Activated CD4-positive, alpha-beta T cell treated with anti-CD3 and anti-CD28 coated beads, Interleukin-2, amount 50 U/mL, for 48 hours (primary cell): ENCODE measurements around the gene DRG1.
"Not testable (repeated sequence)": the region's sequence is repeated elsewhere in the genome, so short reads cannot be mapped to it uniquely, and the experiment has no call there.

ENCODE experiments used
- DNase-seq, 2 experiments: peaks; one replicate each; pipeline ENCODE4 v3.0.0-alpha.2; 2020

The DRG1 gene, protein sequence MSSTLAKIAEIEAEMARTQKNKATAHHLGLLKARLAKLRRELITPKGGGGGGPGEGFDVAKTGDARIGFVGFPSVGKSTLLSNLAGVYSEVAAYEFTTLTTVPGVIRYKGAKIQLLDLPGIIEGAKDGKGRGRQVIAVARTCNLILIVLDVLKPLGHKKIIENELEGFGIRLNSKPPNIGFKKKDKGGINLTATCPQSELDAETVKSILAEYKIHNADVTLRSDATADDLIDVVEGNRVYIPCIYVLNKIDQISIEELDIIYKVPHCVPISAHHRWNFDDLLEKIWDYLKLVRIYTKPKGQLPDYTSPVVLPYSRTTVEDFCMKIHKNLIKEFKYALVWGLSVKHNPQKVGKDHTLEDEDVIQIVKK

DNA sequence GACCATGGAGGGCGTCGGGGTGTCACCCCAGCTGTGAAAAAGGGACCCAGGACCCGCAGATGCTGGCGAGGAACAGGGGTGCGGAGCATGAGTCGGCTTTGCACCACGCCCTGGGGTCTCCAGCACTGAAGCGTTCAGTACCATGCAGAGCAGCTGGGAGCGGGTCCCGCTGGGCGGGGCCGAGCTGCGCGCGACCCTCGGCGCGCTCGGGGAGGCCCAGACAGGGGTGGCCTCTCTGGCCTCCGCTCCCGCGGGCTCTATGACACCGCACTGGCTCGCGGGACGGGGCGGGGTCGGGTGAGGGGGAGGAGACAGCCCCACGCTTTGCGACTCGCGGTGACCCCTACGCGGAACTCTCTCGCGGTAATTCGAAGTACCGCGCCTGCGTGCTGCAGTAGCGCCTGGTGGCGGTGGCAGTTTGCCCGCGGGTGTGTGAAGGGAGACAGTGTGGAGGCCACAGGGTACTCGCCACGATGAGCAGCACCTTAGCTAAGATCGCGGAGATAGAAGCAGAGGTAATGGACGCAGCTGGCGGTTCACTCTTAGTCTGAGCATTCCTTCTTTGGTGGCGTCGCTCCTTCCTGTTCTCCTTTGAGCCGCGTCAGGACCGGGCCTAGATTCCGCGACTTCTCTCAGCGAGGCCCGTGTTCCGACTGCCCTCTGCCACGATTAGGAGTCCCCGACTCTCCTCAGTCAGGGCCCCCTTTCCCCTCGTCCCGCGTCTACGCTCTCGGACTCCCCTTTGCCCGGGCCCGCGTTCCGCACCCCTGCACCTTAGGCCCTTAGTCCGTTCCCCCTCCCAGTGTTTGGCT, at the start of gene DRG1:
Gene DRG1 (plus strand): TSS at position 394 of the 812 bp plus-strand sequence. CDS start 80 bp downstream, at position 474.
- DNase-seq, result peak; percentile 98

DNA sequence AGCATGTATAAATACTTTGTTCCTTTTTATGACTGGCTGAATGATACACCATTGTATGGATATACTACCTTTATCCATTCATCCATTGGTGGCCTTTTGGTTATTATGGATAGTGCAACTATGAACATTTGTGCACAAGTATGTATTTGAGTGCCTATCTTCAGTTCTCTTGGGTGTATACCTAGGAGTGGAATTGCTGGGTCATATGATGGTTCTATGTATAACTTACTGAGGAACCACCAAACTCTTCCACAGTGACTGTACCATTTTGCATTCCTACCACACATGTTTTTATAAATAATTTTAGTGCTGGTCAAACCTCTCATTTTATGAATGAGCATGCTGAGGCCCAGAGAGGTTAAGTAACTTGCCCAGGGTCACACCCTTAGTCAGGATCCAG, 49.4 kb upstream of the DRG1 start:
- DNase-seq, result no peak

DNA sequence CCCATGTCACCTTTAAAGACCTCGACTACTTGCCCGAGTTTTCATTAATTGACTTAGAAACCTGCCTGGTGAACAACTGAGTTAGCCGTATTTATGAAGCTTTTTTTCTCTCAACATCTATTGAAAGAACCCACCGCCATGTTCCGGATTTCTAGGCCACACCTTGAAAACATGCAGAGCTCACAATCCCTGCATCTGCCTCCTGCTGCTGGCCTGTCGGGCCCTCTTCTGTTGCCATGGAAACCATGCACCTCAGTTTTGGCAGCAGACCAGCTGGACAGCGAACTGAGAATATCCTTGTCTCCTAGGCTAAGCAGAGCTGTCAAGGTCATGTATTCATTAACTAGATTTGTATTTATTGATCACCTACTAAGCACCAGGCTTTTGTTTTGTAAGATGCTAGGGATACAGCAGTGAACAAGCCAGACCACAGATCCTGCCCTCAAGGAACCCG, 49.0 kb upstream of the DRG1 start:
- DNase-seq, result no peak

DNA sequence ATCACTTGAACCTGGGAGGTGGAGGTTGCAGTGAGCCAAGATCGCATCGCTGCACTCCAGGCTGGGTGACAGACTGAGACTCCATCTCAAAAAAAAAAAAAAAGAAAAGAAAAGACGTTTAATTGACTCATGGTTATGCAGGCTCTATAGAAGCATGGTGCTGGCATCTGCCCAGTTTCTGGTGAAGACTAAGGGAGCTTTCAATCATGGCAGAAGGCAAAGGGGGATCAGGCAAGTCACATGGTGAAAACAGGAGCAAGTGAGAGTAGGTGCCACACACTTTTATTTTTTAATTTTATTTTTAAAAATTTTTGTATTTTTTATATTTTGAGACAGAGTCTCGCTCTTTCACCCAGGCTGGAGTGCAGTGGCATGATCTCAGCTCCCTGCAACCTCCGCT, 44.9 kb upstream of the DRG1 start:
- DNase-seq, result no peak

DNA sequence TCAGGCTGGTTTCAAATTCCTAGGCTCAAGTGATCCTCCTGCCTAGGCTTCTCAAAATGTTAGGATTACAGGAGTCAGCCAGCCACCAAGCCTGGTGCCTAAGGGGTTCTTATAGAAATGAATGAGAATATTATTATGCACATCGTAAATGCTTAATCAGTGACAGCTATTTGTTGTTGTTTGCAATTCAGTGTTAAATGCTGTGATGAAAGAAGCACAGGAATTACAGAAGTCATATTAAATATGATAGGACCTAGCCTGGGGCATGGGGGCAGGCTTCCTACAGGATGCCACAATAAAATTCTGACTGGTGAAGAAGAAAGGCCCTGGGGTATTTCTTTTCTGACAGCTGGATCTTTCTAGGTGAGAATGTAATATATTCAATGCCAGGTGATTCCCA, 39.4 kb upstream of the DRG1 start:
- no peak for DNase-seq

DNA sequence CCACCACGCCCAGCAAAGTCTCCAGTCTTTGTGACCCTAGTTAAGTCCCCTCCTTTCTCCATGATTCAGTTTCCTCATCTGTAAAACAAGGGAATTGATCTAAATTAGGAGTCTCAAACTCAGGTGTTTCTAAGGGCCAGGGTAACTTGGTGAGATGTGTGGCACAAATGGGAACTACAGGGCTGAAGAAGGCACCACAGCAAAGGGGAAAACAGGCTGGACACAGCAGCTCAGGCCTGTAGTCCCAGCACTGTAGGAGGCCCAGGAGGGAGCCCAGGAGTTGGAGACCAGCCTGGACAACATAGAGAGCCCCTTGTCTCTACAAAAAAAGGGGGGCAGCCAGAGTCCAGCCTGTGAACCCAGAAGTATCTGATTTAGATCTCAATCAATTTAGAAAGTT, 37.7 kb upstream of the DRG1 start:
- no peak for DNase-seq

DNA sequence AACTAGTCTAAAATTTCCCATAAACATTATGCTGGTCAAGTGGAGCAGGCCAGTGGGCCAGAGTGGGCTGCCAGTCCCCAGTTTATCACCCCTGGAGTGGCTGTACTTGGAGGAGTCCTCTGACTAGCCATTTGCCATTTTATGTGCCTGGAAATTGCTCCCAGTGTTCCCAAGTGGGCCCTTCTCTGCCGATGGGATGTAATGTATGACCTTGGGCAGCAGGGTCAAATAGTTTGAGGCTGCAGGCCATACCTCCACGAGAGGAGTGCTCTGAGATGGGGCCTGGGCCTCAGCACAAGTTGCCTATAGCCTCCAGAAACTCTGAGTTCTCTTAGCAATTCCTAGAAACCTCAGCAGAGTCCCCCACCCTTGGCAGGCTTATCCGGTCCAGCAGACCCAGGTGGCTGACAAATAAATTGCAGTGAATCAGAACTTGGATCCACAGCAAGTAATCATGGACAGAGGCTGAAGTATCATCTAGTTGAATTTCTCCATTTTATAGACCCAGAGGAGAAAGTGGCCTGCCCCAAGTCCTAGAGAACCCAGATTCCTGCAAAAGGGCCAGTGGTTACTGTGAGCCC, 35.4 kb upstream of the DRG1 start:
- no peak for DNase-seq

DNA sequence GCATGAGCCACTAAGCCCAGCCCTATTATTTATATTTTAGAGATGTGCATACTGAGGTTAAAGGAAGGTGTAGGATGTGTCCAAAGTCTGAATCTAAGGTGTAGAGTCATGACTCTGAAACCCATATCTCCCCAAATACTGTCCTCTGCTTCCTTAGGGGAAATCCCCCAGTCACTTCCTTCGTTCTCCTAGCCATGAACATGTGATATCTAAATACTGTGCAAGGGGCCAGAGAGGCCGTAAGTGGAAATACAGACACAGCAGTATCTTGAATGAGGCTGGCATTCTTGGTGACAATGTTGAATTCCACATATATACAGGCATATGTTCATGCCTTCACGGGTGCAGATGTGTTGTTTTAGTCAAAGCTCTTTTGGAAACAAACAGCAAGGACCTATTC, 32.0 kb upstream of the DRG1 start:
- no peak for DNase-seq

DNA sequence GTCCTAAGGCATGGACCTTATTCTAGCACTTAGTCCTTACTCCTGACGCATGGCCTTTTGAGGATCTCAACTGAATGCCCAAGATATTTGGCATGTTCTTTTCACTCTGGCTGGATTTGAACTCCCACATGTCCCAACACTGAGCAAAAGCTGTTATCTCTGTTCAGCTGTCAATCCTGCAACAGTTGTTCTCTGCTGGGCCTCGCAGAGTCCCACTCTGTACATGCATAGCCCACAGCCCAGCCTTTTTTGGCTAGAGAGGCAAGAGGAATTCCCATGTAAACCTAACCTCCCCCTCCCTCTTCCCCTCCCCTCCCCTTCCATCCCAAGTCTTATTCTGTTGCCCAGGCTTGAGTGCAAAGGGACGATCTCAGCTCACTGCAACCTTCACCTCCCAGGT, 21.8 kb upstream of the DRG1 start:
- no peak for DNase-seq

DNA sequence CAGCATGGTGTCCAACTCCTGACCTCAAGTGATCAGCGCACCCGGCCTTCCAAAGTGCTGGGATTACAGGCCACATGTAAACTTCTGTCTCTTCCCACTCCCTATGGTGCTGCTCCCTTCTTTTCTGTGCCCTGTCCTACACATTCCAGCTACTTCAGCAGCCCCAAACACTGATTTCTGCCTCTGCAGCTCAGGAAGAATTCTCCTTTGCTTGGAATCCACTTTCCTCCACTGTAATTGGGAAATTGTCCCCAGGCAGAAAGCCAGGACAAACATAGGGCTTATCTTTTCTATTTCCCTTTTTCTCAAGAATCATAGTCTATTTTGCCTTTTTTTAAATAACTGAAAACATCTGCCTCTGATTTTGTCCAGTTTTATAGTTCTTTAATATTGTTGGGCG, 21.3 kb upstream of the DRG1 start:
- DNase-seq, result no peak

DNA sequence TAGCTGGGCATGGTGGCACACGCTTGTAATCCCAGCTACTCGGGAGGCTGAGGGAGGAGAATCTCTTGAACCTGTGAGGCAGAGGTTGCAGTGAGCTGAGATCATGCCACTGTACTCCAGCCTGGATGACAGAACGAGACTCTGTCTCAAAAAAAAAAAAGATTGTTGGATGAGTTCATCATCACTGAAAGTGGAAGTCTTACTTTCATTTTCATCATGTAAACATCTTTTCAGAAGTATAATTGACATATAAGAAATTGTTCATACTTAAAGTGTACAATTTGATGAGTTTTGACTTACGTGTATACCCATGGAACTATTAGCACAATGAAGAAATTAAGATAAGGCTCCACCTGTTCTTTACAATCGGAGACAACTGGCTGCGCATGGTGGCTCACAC, 20.8 kb upstream of the DRG1 start:
- not testable (repeated sequence) for DNase-seq

DNA sequence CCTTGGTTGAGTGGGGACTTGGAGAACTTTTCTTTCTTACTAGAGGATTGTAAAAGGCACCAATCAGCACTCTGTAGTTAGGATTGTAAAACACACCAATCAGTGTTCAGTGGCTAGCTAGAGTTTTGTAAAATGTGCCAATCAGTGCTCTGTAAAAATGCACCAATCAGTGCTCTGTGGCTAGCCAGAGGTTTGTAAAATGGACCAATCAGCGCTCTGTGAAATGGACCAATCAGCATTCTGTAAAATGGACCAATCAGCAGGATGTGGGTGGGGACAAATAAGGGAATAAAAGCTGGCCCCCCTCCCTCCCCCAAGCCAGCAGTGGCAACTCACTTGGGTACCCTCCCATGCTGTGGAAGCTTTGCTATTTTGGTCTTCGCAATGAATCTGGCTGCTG, 5.5 kb upstream of the DRG1 start:
- DNase-seq, result no peak

DNA sequence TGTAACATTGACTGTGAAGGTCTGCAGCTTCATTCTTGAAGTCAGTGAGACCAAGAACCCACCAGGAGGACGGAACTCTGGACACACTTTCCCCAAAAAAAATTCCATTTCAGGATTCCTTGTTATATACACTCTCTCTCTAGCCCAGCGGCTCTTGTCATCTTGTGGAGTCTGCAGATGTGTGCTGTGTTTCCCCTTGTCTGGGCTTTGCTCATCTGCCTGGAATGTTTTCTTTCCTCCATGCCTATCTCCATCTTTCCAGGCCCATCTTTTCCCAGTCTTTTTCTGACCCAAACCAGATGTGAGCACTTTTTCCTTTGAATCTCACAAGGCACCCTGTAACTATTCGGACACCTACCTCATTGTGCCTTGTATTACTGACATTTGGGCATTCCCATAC, 5.1 kb upstream of the DRG1 start:
- no peak for DNase-seq

DNA sequence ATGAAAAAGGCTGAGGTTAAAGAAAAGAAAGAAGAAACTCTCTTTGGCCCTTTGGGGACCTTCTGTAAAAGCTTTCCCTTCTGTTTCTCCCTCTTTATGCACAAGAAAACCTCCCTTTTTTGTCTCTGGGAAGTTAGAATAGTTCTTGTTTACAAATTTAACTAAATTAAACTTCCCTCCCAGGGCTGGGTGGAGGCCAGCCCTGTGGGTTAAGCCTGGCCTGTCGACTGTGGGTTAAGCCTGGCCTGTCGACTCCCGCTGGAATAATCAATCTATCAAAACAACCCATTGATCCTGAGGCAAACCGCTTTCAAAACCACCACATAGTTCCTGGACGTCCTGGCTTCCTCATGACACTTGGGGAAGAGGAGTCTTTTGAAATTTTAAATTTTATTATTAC, 1.2 kb upstream of the DRG1 start:
- DNase-seq, result no peak

DNA sequence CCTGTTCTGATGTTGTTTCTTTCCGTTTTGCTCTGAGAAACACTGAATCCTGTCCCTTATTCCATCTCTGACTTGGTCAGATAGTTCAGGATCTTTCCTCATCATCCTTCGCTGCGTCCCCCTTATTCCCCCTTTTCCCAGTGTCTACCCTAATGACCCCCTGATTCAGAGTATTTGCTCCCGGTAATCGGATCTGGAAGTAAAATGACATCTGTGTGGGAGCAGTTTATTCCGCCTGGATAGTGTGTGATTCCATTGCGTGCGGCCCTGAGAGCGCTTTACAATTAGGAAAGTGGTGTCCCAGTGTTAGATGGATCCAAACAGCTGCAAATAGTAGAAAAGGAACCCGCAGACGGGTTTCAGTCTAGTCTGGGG, 606 bp downstream of the DRG1 start:
- no peak for DNase-seq

DNA sequence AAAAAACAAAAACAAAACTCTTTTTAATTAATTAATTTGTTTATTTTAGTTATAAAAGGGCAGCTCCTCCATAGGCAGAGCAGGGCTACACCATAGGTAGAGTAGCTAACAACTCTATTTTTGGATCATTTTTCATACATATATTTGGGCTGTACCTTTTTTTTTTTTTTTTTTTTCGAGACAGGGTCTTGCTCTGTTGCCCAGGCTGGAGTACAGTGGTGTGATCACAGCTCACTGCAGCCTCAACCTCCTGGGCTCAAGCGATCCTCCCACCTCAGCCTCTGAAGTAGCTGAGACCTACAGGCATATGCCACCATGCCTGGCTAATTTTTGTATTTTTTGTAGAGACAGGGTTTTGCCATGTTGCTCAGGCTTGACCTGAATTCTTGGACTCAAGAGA, 2.9 kb downstream of the DRG1 start:
- DNase-seq, result not testable (repeated sequence)

DNA sequence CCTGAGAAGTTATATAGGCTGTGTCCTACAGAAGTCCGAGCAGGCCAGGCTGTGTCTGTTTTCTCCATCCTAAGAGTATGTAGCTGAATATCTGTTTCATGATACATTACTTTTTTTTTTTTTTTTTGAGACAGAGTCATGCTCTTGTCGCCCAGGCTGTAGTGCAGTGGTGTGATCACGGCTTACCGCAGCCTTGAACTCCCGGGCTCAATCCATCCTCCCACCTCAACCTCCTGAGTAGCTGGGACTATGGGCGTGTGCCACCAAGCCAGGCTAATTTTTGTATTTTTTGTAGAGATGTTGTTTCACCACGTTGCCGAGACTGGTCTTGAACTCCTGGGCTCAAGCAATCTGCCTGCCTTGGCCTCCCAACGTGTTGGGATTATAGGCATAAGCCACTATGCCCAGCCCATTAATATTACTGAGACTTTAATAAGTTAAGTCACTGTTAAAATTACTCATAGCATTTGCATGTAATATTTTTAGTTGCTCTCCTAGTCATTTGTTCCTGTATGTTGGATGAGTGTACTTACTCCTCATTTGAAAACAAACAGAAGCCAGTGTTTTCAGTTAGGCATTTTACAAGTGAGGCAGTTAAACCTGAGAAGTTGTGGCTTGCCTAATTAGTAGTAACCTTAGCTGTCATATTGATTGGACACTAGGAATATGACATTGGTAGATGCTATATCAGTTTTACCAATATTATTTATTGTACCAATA, 26.1 kb downstream of the DRG1 start:
- no peak for DNase-seq

DNA sequence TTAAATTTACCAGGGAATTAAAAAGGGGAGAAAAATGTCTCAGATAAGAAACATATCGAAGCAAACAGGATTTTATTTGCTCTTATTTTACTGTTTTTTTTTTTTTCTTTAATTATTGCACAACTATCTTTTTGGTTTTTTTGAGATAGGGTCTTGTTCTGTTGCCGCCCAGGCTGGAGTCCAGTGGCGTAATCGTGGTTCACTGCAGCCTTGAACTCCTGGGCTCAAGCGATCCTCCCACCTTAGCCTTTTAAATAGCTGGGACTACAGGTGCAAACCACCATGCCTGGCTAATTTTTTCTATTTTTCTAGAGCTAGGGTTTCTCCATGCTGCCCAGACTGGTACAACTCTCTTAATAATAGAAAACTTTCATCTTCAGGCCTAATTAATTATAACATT, 32.5 kb downstream of the DRG1 start:
- DNase-seq, result no peak

DNA sequence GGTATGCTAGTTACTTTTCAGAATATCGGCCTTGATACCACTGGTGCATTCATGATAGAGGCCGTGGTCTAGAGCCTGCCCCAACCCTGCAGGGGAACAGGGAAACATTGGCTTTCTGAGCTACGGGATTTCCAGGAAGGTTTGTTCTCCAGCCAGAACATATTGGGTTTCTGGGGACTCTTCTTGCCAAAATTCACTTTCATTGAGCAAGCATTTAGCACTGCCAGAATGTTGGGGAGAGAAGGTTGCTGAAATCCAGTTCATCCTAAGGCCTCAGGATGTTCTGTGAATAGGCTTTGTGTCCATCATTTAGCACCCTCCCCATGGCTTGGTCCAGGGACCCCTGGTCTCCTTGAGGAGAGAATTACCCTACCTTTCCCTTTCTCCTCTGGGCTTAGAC, 36.7 kb downstream of the DRG1 start:
- DNase-seq, result no peak

DNA sequence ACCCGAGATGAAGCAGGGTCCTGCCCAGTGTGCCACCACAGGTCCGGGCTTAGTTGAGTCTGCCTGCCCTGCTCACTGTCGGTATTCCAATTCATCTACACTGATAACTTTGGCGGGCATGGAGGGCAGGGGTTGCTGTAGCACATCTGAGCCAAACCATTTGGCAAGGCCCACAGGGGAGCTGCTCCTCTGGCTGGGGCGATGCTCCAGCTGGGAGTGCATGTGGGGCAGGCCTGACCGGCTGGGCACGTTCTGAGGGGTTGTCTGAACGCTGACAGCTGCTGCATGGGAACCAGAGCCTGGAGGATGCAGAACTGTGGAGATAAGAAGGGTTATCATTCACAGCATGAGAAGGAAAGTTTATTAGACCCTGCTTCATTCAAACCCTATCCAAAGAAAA, 40.4 kb downstream of the DRG1 start:
- no peak for DNase-seq

DNA sequence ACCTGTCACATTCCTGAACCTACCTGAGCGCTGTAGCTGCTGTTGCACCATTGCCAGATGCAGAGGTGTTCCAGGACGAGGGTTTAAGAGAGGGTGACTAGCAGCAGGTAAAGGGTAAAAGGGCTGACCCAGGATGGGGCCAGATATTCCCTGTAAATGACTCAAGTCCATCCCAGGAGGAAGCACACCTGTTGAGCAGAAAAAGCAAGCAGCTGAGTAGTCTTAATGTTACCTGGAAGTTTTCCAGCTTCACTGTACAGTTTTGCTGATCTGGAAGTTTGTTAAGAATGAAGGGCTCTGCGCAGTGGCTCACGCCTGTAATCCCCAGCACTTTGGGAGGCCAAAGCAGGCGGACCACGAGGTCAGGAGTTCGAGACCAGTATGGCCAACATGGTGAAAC, 41.3 kb downstream of the DRG1 start:
- no peak for DNase-seq

DNA sequence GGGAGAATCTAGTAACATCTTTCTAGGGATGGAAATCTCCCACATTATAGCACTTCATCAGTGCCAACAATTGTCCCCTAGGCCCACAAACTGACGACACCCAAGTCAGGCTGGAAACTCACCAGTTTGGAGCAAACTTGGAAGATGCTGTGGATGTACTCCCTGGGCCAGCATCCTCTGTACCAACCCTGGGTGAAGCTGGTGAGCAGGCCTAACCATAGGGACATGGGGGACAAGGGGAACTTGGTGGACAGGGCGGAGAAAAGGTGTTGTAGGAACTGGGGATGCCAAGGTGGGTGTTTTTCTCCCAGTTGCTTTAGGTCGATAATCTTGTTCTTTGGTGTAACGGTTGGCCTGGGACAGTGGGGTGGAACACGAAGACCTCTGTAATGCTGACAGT, 42.2 kb downstream of the DRG1 start:
- no peak for DNase-seq

DNA sequence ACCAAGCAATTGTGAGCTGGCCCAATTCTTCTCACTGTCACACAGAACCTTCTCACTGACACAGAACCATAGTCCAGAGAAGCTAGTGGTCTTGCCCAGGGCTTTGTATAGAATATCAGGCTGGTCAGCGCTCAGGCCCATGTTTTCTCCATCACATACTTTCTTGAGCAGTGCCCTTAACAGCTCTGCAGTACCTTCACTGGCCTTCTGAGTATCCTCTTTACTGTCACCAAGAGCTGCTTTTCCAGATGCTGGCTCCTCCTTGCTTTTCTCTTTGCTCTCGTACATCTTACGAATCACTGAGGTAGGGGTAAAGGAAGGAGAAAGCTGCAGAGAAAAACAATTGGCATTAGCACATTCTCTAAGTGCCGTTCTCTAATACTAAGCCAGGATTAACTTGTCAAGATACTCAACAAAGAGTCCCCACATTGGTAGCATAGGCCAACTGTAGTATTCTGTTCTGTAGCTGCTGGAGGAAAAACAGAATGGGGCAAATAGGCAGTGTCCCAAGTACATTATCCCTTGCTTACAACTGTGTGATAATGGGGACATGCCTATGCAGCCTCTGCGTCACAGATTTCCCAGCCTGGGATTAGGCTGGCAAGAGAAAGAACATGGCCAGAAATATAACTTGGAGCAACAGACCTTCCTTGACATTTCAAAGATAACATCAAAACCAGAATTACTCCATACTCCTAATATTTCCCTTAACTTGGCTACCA, 43.5 kb downstream of the DRG1 start:
- no peak for DNase-seq
